ENCODE measurements around the gene COA8.
A peak's percentile ranks its signal among the peaks of the same experiment; 100 is the strongest.

COA8 gene

DNA sequence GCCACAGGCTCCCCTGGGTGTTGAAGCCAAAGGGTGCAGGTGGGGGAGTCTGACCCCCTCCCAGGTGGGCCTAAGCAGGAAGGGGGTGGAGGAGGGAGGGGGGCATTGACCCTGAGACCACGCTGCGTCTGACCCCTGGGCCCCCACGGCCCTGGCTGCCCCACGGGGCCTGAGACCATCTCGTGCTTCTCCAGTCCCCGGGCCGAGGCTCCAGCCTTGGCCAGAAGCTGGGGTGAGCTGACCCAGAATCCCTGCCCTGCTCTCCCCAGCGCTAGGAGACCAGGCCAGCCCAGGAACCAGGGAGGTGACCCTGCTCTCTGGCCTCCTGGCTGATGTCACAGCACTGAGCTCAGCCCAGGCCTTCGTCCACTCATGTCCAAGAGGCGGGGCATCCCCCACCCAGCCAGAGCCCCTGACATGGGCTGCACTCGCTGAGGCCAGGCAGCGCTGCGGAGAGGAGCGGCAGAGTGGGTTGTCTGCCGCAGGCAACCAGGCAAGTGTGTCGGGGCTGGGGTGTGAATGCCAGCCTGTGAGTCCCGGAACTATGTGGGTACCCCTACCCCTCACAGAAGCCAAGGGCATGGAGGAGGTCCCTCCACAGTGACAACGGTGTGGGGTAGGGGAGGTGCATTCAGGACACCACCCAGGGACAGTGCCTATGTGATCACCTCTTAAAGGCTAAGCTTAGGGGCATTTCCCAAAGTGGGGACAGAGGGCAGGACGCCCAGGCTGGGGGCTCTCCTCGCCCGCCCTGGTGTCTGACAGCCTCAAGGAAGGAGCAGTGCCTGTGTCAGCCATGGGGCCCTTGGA is 27.5 kb upstream of the COA8 start:
- H3K4me3 ChIP-seq (ENCODE audit: low read length), result peak overlapping the region; percentile 2
- peak overlapping the region; percentile 98 for H3K27ac ChIP-seq (ENCODE audit: low read depth, low read length)
- peaks cover 56% of the 10 kb centered on the region for H3K4me1 ChIP-seq (ENCODE audit: control insufficient read depth, insufficient read depth, low read length)
- H3K9ac ChIP-seq (ENCODE audit: low read length), result peak overlapping the region; percentile 14
- peaks cover 3% of the 10 kb centered on the region for H3K36me3 ChIP-seq (ENCODE audit: control insufficient read depth, insufficient read depth, low read length)
- H3K27me3 ChIP-seq (ENCODE audit: control insufficient read depth, insufficient read depth, low read length), result no peaks in the 10 kb centered on the region

DNA sequence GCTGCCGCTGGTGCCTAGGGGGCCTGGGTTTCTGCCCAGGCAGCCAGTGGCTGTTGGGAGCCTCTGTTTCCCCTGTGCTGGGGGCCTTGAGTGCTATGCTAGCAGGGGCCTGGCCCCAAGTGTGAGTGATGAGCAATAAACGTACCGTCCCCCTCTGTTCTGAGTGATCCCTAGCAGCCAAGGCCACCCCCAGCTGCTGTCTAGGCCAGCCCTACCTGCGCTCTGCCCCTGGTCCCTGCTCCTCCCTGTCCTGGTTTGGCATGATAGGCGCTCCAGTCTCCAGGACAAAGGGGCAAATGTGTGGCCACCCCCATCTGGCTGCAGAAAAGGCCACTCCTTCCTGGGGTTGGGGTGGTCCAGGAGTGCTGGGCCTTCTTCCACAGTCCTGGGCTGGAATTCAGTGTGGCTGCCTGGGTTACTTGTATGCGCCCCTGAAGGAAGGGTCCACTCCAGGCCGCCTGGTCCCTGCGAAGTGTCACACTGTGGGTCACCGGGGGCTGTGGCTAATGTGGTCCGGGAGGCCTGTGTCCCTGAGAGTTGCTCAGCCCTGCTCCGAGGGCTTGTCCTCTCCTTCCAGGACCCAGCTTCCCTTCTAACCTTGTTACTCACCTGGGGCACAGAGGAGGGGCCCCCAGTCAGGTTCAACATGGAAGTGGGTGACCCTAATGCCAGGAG is 26.7 kb upstream of the COA8 start:
- H3K4me3 ChIP-seq (ENCODE audit: low read length), result peak overlapping the region; percentile 2
- H3K27me3 ChIP-seq (ENCODE audit: control insufficient read depth, insufficient read depth, low read length), result no peaks in the 10 kb centered on the region
- H3K4me1 ChIP-seq (ENCODE audit: control insufficient read depth, insufficient read depth, low read length), result peaks cover 63% of the 10 kb centered on the region
- peak overlapping the region; percentile 98 for H3K27ac ChIP-seq (ENCODE audit: low read depth, low read length)
- peaks cover 3% of the 10 kb centered on the region for H3K36me3 ChIP-seq (ENCODE audit: control insufficient read depth, insufficient read depth, low read length)
- no peak overlapping the region for H3K9ac ChIP-seq (ENCODE audit: low read length)

DNA sequence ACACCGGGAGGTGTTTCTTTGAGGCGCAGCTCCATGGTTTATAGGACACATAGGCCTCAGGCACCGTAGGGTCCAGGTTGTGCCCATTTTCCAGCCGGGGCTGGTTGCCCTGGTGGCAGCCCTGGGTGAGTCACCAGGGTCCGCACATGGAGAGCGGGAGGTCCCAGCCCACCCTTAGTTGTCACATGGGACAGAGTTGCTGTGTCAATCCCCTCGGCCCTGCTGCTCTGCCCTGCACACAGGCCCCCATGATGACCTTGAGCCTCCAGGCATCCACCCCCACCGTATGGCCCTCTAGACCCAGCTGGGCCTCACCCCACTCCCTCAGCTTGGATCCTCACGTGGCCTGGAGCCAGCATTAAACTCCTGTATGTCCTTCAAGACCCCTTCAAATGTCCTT is 26.1 kb upstream of the COA8 start:
- Histone ChIP-seq H3K27me3 (ENCODE audit: control insufficient read depth, insufficient read depth, low read length) (no peaks in the 10 kb centered on the region), H3K27ac (ENCODE audit: low read depth, low read length) (peak overlapping the region; percentile 98), H3K9ac (ENCODE audit: low read length) (no peak overlapping the region), H3K36me3 (ENCODE audit: control insufficient read depth, insufficient read depth, low read length) (peaks cover 3% of the 10 kb centered on the region), H3K4me1 (ENCODE audit: control insufficient read depth, insufficient read depth, low read length) (peaks cover 70% of the 10 kb centered on the region), H3K4me3 (ENCODE audit: low read length) (no peak overlapping the region)

DNA sequence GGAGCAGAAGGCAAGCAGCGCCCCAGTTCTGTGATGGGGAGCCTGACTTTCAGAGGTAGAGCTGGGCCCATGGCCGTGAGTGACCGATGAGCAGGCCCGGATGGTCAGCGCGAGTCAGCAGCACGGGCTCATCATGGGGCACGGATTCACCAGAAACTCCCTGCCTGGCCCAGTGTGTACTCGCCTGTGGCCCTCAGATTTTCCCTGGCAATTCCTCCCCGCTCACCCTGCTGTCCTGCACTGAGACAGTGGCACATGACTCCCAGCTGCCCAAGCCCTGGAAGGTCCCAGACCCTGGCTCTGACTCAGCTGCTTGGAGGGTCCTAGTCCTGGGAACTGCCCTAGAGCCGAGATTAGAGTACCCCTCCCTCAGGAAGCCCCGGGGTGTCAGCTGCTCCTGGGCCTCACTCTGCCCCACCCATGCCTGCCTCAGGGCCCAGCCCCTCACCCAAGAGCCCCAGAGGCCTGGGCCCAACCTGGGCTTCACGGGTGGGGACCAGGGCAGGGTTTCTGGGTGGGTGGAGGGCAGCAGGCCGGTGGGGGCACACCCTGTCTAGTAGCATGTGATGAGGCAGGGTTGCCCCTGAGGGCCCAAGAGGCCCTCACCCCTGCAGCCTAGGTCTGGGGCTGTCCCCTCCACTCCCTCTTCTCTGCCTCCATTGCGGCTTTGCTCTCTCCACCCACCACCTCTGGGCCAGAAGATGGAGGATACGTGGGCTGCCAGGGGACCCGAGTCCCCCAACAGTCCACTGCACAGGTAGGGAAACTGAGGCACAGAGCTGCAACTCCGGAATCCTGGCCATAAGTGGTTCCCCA is 25.4 kb upstream of the COA8 start:
- Histone ChIP-seq H3K4me3 (ENCODE audit: low read length) (no peak overlapping the region), H3K27ac (ENCODE audit: low read depth, low read length) (peak overlapping the region; percentile 98), H3K4me1 (ENCODE audit: control insufficient read depth, insufficient read depth, low read length) (peaks cover 73% of the 10 kb centered on the region), H3K9ac (ENCODE audit: low read length) (no peak overlapping the region), H3K36me3 (ENCODE audit: control insufficient read depth, insufficient read depth, low read length) (peaks cover 3% of the 10 kb centered on the region), H3K27me3 (ENCODE audit: control insufficient read depth, insufficient read depth, low read length) (no peaks in the 10 kb centered on the region)

DNA sequence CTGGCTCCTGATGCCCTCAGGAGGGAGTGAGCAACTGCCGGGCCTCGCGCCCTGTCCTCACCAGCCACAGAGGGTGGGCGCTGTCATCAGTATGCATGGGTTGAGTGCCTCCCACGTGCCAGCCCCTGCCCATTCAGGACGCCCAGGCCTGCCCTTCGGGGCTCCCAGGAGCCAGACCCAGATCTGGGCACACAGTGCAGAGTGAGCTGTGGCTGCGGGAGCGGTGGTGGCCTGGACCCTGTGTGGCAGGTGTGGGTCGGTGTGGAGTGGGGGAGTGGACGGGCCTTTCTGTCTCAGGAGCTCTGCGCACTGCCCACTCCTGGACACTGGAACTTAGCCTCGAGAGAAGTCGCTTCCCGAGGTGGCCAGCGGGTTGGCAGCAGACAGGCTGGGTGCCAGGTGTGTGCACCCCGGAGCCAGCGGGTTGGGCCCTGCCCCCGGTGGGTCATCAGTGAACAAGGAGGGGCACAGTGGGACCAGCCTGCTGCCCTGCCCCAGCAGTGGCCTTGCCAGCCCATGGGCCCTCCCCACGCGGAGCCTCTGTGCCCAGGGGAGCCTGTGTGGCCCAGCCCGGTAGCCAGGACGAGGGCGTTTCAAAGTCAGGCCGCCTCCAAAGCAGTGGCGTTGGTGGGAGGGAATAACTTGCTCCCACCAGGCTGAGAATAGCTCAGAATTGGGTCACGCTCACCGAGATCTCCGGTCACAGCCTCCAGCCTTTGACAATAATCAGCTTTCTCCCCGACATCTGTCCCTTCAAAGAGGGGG is 24.3 kb upstream of the COA8 start:
- Histone ChIP-seq H3K27ac (ENCODE audit: low read depth, low read length) (peak overlapping the region; percentile 90), H3K36me3 (ENCODE audit: control insufficient read depth, insufficient read depth, low read length) (peaks cover 3% of the 10 kb centered on the region), H3K9ac (ENCODE audit: low read length) (no peak overlapping the region), H3K4me3 (ENCODE audit: low read length) (no peak overlapping the region), H3K4me1 (ENCODE audit: control insufficient read depth, insufficient read depth, low read length) (peaks cover 76% of the 10 kb centered on the region), H3K27me3 (ENCODE audit: control insufficient read depth, insufficient read depth, low read length) (no peaks in the 10 kb centered on the region)

DNA sequence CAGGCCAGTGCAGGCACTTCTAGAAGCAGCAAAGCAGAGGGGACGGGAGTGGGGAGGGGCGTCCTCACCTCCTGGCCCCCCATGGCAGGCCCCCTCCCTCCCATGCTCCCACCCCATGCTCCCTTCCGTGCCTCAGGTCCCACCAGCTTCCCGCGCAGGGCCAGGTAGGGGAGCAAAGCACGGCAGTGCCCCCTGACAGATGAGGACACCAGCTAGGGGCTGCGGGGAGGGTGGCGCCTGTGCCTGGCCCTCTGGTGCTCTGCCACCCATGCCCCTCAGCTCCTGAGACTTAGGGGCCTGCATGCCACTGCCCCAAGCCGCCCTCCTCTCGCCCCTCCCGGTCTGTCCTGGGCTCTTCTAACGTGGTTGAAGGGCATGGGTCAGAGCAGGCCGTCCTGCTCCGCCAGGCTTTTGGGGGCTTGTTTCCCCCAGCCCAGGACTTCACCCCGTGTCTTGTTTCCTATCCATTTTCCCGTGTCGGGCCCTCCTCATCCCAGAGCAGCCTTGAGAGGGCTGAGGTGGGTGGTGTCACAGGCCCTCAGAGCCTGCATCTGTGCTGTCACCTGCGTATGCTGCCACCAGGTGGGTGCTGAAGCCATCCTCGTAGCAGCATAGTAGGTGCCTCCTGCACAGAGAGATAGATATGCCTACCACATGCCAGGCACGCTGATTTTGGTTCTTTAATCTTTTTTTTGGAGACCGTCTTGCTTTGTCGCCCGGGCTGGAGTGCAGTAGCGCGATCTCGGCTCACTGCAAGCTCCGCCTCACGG is 23.5 kb upstream of the COA8 start:
- Histone ChIP-seq H3K4me1 (ENCODE audit: control insufficient read depth, insufficient read depth, low read length) (peaks cover 75% of the 10 kb centered on the region), H3K4me3 (ENCODE audit: low read length) (no peak overlapping the region), H3K27me3 (ENCODE audit: control insufficient read depth, insufficient read depth, low read length) (no peaks in the 10 kb centered on the region), H3K9ac (ENCODE audit: low read length) (no peak overlapping the region), H3K36me3 (ENCODE audit: control insufficient read depth, insufficient read depth, low read length) (no peaks in the 10 kb centered on the region), H3K27ac (ENCODE audit: low read depth, low read length) (peak overlapping the region; percentile 90)

DNA sequence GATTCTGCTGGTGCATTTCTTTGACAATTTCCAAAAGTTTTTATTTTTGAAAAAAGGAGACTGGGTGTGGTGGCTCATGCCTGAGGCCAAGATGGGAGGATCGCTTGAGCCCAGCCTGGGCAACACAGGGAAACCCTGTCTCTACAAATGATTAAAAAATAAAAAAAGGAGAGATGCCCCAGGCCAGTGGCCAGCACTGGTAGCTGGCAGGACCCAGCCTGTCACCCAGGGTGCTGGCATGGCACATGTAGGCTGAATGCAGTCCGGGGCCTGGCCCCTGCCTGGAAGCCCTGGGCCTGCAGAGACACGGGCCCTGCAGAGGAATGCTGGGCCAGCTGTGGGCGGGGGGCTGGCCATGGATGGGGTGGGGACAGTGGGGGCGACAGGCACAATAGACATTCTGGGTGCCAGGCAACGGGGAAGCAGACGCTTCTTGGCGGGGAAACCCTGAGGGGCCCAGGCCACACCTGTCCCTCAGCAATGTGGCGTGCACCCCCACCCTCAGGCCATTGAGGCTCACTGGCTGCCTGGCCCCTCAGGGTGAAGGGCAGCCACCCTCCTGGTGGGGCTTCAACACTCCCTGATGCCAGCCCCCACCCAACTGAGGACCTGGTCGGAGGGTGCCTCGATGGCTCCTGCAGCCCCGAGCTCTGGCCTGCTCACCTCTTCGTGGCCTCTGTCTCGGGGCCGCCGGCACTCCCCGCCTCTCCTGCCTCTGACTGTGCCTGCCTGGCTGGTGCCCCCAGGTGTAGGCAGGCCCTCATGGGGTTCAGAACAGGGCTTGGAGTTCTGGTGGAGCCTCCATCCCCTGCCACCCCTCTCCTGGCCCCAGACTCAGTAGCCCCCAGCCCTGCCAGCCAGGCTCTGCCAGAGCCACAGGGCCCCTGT is 21.7 kb upstream of the COA8 start:
- H3K9ac ChIP-seq (ENCODE audit: low read length), result no peak overlapping the region

DNA sequence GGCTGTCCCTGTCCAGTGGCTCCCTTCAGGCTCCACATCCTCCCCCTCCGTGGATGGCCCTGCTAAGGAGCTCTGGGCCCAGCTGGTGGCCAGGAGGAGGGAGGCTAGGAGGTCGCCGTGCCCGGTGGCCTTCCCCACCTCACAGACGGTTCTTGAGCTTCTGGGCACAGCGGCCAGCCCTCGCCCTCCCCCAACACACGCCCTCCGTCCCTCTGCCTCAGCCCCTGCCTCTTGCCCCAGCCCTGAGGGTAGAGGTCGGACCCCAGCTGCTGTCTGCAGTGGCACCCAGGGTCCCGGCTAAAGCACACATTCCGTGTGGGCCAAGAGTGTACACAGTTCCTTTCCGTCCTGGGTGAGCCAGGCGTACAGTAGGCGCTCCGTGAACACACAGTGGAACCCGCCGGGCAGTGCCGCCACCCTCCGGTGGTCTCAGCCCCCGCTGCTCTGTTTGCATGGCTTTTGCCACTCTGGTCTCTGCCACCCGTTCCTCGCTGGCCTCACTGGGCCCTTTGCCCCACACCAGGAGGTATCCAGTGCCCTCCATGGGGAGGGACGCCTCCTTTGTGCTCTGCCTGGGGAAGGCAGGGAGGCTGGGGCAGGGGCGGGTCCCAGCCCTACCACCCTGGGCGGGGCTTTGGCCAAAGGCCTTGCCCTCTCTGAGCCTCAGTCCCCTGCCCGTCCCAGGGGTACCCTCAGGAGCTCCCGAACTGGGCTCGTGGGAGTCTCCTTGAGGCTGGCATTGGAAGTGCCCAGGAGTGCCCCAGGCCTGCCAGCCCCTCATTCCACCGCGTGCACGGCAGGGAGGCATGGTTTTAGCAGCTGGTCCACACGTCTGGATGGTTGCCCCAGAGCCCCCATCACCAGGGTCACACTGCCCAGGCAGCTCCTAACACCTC is 20.8 kb upstream of the COA8 start:
- no peaks in the 10 kb centered on the region for H3K36me3 ChIP-seq (ENCODE audit: control insufficient read depth, insufficient read depth, low read length)
- H3K4me1 ChIP-seq (ENCODE audit: control insufficient read depth, insufficient read depth, low read length), result peaks cover 70% of the 10 kb centered on the region
- H3K9ac ChIP-seq (ENCODE audit: low read length), result no peak overlapping the region
- peak overlapping the region; percentile 85 for H3K27ac ChIP-seq (ENCODE audit: low read depth, low read length)
- no peak overlapping the region for H3K4me3 ChIP-seq (ENCODE audit: low read length)
- H3K27me3 ChIP-seq (ENCODE audit: control insufficient read depth, insufficient read depth, low read length), result no peaks in the 10 kb centered on the region

More for the DNA sequence above, 21.7 kb upstream of the COA8 start:
- H3K27ac ChIP-seq (ENCODE audit: low read depth, low read length), result peak overlapping the region; percentile 85
- no peaks in the 10 kb centered on the region for H3K27me3 ChIP-seq (ENCODE audit: control insufficient read depth, insufficient read depth, low read length)
- peaks cover 67% of the 10 kb centered on the region for H3K4me1 ChIP-seq (ENCODE audit: control insufficient read depth, insufficient read depth, low read length)
- H3K4me3 ChIP-seq (ENCODE audit: low read length), result peak overlapping the region; percentile 17
- no peaks in the 10 kb centered on the region for H3K36me3 ChIP-seq (ENCODE audit: control insufficient read depth, insufficient read depth, low read length)

DNA sequence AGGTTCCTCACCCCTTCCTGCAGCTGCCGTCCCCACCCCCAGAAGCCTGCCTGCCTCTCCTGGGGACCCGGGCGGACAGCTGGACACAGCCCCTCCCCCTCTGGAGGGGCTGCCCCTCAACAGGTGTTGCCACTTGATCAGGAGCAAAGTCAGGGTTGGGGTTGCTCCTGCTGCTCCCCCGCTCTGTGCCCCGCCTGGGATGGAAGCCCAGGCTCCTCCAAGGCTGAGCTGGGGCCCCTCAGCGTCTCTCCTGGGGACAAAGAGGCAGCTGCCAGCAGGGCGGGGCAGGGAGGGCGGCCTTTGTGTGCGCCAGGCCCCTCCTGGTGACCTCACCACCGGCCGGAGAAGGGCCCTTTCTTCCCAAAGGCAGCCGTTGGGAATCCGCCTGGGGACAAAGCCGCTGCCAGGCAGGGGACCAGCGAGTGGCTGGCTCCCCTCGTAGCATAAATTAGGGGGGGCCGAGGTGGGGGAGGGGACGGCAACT is 20.1 kb upstream of the COA8 start:
- Histone ChIP-seq H3K27me3 (ENCODE audit: control insufficient read depth, insufficient read depth, low read length) (no peaks in the 10 kb centered on the region), H3K4me3 (ENCODE audit: low read length) (no peak overlapping the region), H3K27ac (ENCODE audit: low read depth, low read length) (peak overlapping the region; percentile 85), H3K9ac (ENCODE audit: low read length) (no peak overlapping the region), H3K36me3 (ENCODE audit: control insufficient read depth, insufficient read depth, low read length) (no peaks in the 10 kb centered on the region), H3K4me1 (ENCODE audit: control insufficient read depth, insufficient read depth, low read length) (peaks cover 70% of the 10 kb centered on the region)

DNA sequence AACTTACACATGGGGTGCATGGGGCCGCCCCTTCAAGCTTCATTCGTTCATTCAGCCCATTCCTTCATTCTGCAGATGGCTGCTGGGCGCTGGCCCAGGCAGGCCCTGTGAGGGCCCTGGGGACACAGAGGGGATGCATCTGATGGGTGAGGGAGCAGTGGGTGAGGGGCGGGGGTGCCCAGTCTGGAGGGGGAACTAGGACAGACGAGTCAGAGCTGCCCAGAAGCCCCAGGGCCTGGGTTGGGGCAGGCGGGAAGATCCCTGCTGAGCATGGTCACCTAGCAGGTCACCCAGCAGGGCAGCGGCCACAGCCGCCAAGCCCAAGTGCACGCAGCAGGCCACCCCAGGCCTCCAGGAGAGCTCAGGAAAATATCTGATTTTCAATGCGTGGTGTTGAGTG is 19.6 kb upstream of the COA8 start:
- Histone ChIP-seq H3K27ac (ENCODE audit: low read depth, low read length) (peak overlapping the region; percentile 85), H3K27me3 (ENCODE audit: control insufficient read depth, insufficient read depth, low read length) (no peaks in the 10 kb centered on the region), H3K4me1 (ENCODE audit: control insufficient read depth, insufficient read depth, low read length) (peaks cover 68% of the 10 kb centered on the region), H3K36me3 (ENCODE audit: control insufficient read depth, insufficient read depth, low read length) (no peaks in the 10 kb centered on the region), H3K9ac (ENCODE audit: low read length) (no peak overlapping the region), H3K4me3 (ENCODE audit: low read length) (no peak overlapping the region)

All from rectal smooth muscle tissue (tissue), 1 donor.